ENCODE results near the gene CLCF1.

GRCh38 chr11:67369801-67370284, 3.6 kb downstream of the CLCF1 start:
- TF ChIP-seq ZZZ3 (IDR thresholded peaks at IDR 0.05; ENCODE audit: control insufficient read depth, insufficient read length, low read depth) (no peak), TARDBP (IDR thresholded peaks at IDR 0.05; ENCODE audit: borderline replicate concordance) (no peak), EZH2 (IDR thresholded peaks at IDR 0.05; ENCODE audit: borderline replicate concordance, control insufficient read depth, low read depth, low read length) (no peak), CTCF (IDR thresholded peaks at IDR 0.05 in 2 of 3, conservative IDR thresholded peaks at IDR 0.05 in 1 of 3; ENCODE audit: control insufficient read depth in 2 of 3, extremely low read depth in 1 of 3, insufficient read depth in 1 of 3, low read depth in 3 of 3, low read length in 3 of 3) (no peak), REST (IDR thresholded peaks at IDR 0.05; ENCODE audit: low read depth, low read length) (no peak), PML (IDR thresholded peaks at IDR 0.05; ENCODE audit: low read length) (no peak)
